Activated naive CD8-positive, alpha-beta T cell (primary cell): Measurements from ENCODE around the gene SMIM29.

Experiments
- H3K27ac Mint-ChIP-seq: one replicate; pipeline ENCODE4 v1.8.0; 2021; ENCODE audit warnings: mixed read lengths
- H3K27me3 Mint-ChIP-seq: one replicate; pipeline ENCODE4 v1.8.0; 2021; ENCODE audit warnings: mixed read lengths
- H3K36me3 Mint-ChIP-seq: one replicate; pipeline ENCODE4 v1.8.0; 2021; ENCODE audit warnings: mixed read lengths
- H3K4me1 Mint-ChIP-seq: one replicate; pipeline ENCODE4 v1.8.0; 2021; ENCODE audit warnings: low read depth, mixed read lengths
- H3K4me3 Mint-ChIP-seq: one replicate; pipeline ENCODE4 v1.8.0; 2021; ENCODE audit warnings: mild to moderate bottlenecking, mixed read lengths
- H3K9me3 Mint-ChIP-seq: one replicate; pipeline ENCODE4 v1.8.0; 2021; ENCODE audit warnings: low read depth, mixed read lengths

Gene SMIM29

DNA sequence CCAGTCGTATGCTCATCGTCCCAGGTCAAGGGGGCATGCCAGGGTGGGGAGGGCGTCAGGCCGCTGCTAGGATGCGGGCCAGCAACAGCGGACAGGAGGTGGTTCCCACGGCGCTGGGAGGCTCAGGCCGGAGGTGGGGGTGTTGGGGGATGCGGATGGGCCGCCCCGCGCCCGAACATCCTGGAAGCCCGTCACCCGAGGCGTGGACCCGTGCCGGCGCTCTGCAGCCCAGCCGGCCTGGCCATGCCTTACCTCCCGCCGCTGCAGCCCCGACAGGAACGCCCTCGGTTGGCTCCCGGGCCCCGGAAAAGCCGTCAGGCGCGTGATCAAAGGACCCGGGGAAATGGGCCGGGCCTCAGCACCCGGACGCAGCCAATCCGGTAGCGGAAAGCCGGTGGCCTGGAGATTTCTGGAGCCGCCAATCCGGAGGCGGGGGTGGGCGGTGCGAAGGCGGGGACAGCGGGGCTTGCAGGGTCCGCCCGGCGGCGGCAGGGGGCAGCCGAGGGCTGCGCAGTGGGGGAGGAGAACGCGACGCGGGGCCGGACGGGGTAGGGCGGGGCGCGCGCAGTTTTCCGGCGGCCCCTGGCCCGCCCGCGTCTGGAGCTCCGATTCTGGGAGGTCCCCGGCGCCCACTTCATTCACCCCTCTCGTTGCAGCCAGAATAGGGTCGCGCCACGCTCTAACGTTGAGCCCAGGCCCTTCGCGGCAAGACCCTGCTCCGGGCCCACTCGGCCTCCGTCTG is at the start of gene SMIM29:
Gene SMIM29, minus strand, starts transcription at position 280 of the 742 bp plus-strand sequence. CDS start 1,215 bp downstream, outside the sequence.
- Mint-ChIP-seq H3K27me3 (no peaks in the 10 kb centered on the region), H3K27ac (peak within 1 kb of the TSS; percentile 86), H3K9me3 (no peaks in the 10 kb centered on the region), H3K36me3 (no peaks in the 10 kb centered on the region), H3K4me3 (peak within 1 kb of the TSS; percentile 90), H3K4me1 (peaks cover 40% of the 10 kb centered on the region)

- Mint-ChIP-seq H3K27ac (no peak overlapping the region), H3K9me3 (no peaks in the 10 kb centered on the region), H3K4me3 (no peak overlapping the region), H3K36me3 (peaks cover 10% of the 10 kb centered on the region), H3K27me3 (no peaks in the 10 kb centered on the region), H3K4me1 (peaks cover 7% of the 10 kb centered on the region)
Observed at GRCh38 chr6:34295721-34296120, 46.9 kb upstream of the SMIM29 start.

- Mint-ChIP-seq H3K9me3 (no peaks in the 10 kb centered on the region), H3K4me1 (peaks cover 15% of the 10 kb centered on the region), H3K27ac (no peak overlapping the region), H3K4me3 (no peak overlapping the region), H3K36me3 (peaks cover 10% of the 10 kb centered on the region), H3K27me3 (no peaks in the 10 kb centered on the region)
Observed at GRCh38 chr6:34292954-34293353, 44.1 kb upstream of the SMIM29 start.

DNA sequence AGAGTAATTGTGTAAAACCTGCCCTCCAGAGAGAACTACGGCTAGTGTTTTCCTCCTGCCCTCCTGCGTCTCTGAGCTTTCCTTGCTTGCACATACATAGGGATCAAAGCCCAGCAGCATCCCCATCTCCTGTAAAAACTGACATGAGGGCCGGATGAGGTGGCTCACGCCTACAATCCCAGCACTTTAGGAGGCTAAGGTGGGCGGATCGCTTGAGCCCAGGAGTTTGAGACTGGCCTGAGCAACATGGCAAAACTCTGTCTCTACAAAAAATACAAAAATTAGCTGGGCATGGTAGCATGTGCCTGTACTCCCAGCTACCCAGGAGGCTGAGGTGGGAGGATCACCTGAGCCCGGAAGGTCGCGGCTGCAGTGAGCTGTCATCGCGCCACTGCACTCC is 40.3 kb upstream of the SMIM29 start:
- H3K4me1 Mint-ChIP-seq = peaks cover 9% of the 10 kb centered on the region
- no peak overlapping the region for H3K27ac Mint-ChIP-seq
- H3K27me3 Mint-ChIP-seq = no peaks in the 10 kb centered on the region
- peaks cover 21% of the 10 kb centered on the region for H3K36me3 Mint-ChIP-seq
- no peak overlapping the region for H3K4me3 Mint-ChIP-seq
- H3K9me3 Mint-ChIP-seq = no peaks in the 10 kb centered on the region

GRCh38 chr6:34288581-34288980 is 39.8 kb upstream of the SMIM29 start:
- Mint-ChIP-seq H3K27me3 (no peaks in the 10 kb centered on the region), H3K4me3 (no peak overlapping the region), H3K4me1 (peaks cover 9% of the 10 kb centered on the region), H3K27ac (no peak overlapping the region), H3K9me3 (no peaks in the 10 kb centered on the region), H3K36me3 (peaks cover 25% of the 10 kb centered on the region)

- no peaks in the 10 kb centered on the region for H3K9me3 Mint-ChIP-seq
- H3K27ac Mint-ChIP-seq = no peak overlapping the region
- peaks cover 18% of the 10 kb centered on the region for H3K36me3 Mint-ChIP-seq
Observed at GRCh38 chr6:34285448-34286164, 36.8 kb upstream of the SMIM29 start.

DNA sequence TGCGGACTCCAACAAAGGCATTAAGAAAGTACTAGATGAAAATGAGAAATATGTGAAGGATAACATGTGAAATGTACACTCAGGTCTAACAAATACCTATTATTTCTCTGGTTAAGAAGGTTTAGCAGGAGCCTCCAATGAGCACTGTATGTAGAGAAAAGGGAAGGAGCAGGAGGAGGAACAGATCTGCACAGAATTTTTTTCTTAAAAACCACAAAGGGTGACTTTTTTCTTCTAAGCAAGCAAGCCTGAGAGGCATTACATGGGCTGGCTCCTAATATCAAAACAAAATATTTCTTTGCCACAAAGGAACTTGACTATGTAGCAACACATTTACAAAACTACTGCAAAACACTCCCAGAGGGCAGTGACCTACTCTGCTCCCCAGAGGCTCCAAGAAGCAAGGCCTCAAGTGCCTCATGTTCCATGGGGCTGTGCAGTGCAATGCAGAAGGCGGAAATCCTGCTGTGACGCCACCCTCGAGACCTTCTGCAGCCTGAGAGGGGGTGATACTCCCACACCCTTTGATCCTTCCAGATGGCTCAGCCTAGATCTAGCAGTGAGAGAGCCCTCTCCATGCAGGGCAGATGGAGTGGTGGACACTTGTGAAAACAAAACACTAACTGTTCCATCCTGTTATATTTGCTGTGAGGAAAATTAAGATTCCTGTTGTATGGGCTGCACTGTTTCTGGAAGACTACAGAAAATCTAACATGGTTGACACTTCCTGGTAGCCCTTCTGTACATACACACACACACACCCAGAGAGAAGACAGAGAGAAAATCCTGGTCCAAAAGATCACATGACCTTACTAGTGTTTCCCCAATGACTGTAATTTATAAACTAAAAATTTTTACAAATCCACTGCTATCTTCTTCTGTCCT is 36.0 kb upstream of the SMIM29 start:
- no peak overlapping the region for H3K27ac Mint-ChIP-seq
- H3K27me3 Mint-ChIP-seq = no peaks in the 10 kb centered on the region
- H3K36me3 Mint-ChIP-seq = peaks cover 21% of the 10 kb centered on the region
- H3K4me3 Mint-ChIP-seq = no peak overlapping the region
- peaks cover 9% of the 10 kb centered on the region for H3K4me1 Mint-ChIP-seq
- no peaks in the 10 kb centered on the region for H3K9me3 Mint-ChIP-seq

More at GRCh38 chr6:34285448-34286164, 36.8 kb upstream of the SMIM29 start:
- H3K4me1 Mint-ChIP-seq = peaks cover 9% of the 10 kb centered on the region
- no peak overlapping the region for H3K4me3 Mint-ChIP-seq
- no peaks in the 10 kb centered on the region for H3K27me3 Mint-ChIP-seq

DNA sequence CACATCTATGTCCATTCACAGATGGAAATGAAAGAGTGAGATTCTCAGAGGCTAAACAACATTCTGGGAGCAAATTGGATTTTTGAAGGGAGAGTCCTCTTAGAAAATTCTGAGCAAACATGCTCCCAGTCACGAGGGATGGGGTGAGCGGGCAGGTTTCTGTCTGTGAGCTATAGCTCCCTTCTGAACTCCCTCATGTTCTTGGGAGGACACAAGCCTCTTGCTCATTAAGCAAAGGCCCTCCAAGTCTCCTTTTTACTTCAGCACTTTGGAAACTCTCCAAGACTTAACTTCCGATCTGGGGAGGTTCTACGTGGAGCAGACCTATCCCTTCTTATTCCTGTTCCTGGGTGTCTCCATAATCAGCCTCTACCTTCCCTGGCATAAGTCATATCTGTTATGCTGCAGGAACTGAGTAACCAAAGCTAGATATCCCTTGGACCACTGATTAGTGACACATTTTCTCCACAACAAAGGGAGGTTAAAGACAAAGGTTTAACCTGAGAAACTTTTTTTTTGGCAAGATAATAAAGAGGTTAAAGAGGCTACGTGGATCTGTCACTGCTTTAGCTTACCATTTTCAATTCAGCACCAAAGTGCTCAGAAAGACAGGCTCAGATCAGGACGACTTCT is 33.0 kb upstream of the SMIM29 start:
- H3K27ac Mint-ChIP-seq = no peak overlapping the region
- H3K36me3 Mint-ChIP-seq = peaks cover 28% of the 10 kb centered on the region
- peaks cover 1% of the 10 kb centered on the region for H3K4me1 Mint-ChIP-seq
- no peak overlapping the region for H3K4me3 Mint-ChIP-seq
- H3K9me3 Mint-ChIP-seq = no peaks in the 10 kb centered on the region
- H3K27me3 Mint-ChIP-seq = no peaks in the 10 kb centered on the region

DNA sequence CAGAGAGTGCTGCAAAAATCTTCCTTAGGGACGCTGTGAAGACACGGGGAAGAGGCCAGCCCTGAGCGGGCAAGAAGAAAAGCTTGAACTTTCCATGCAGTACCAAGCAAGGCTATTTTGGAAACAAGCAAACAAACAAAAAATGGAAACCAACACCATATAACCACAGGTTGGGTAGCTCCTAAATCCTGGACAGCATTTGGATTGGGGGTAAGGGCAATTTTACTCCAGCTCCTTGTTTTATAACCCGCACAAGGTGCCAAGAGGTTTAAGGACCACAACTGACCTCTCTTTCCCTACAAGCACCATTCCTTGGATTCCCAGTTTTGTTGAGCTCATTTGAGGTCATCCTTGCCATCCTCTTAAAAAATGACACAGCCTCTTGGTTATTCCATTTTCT is 31.4 kb upstream of the SMIM29 start:
- Mint-ChIP-seq H3K4me1 (peaks cover 3% of the 10 kb centered on the region), H3K27me3 (no peaks in the 10 kb centered on the region), H3K4me3 (no peak overlapping the region), H3K36me3 (peaks cover 21% of the 10 kb centered on the region), H3K9me3 (no peaks in the 10 kb centered on the region), H3K27ac (no peak overlapping the region)

DNA sequence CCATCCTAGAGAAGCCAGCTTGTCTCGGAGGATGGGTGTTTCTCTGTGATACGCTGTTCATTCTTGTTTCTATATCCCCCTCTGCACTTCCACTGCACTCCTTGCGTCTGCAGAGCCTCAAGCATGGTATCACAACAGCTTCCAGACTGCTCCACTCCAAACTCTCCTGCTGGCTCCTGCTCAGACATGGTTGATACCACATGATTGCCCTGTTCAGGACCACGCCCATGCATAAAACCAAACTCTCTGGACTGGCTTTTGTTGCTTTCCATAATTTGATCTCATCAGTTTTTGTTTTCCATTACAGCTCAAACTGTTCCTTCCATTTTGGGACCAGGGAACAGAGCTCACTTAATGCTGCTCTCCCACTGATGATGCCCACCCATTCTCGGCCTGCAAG is 30.0 kb upstream of the SMIM29 start:
- no peaks in the 10 kb centered on the region for H3K9me3 Mint-ChIP-seq
- peaks cover 2% of the 10 kb centered on the region for H3K4me1 Mint-ChIP-seq
- H3K27me3 Mint-ChIP-seq = no peaks in the 10 kb centered on the region
- no peak overlapping the region for H3K4me3 Mint-ChIP-seq
- no peak overlapping the region for H3K27ac Mint-ChIP-seq
- H3K36me3 Mint-ChIP-seq = peaks cover 14% of the 10 kb centered on the region

- Mint-ChIP-seq H3K4me1 (peaks cover 2% of the 10 kb centered on the region), H3K36me3 (peaks cover 13% of the 10 kb centered on the region), H3K27me3 (no peaks in the 10 kb centered on the region), H3K9me3 (no peaks in the 10 kb centered on the region), H3K27ac (no peak overlapping the region), H3K4me3 (no peak overlapping the region)
Observed at GRCh38 chr6:34277763-34278112, 28.9 kb upstream of the SMIM29 start.

DNA sequence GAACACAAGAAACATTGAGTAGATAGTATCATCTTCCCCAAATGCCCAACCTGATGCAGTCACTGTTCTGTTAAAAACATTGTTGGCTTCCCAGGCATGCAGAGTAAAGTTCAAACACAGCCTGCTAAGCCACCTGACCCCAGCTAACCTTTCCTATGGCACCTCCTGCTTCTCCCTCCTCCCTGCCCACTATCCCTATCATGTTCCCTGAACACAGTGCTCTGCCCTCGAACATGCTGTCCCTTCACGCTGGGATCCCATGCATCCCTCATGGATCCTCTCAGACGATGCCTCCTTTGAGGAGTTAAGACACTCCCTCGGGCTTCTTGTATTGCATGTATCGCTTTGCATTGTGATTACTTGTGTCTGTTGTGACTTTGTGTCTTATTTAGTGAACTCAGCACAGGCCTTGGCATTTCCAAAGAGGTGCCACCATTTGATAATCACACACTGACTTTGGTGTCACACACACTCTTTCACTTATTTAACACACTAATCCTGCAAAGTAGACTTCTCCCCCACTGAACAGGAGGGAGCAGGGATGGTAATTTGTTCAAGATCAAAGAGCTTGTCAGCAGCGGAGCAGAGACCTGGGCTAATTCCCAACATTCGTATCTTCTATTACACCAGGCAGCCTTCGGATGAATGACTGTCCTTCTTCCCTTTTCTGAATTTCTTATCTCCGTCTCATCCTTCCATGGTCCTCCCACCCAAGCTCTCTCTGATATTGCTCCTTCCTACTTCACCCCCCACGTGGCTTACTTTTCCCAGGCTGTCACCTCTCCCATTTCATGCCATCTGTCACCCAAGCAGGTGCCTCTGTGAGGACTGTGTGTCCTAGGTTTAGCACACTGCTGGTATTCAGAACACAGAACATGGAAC is 28.3 kb upstream of the SMIM29 start:
- peaks cover 13% of the 10 kb centered on the region for H3K36me3 Mint-ChIP-seq
- no peak overlapping the region for H3K27ac Mint-ChIP-seq
- H3K4me1 Mint-ChIP-seq = peaks cover 2% of the 10 kb centered on the region
- H3K9me3 Mint-ChIP-seq = no peaks in the 10 kb centered on the region
- H3K27me3 Mint-ChIP-seq = no peaks in the 10 kb centered on the region
- H3K4me3 Mint-ChIP-seq = no peak overlapping the region

- peaks cover 2% of the 10 kb centered on the region for H3K4me1 Mint-ChIP-seq
- H3K4me3 Mint-ChIP-seq = no peak overlapping the region
- H3K27ac Mint-ChIP-seq = no peak overlapping the region
- no peaks in the 10 kb centered on the region for H3K9me3 Mint-ChIP-seq
- H3K36me3 Mint-ChIP-seq = peaks cover 13% of the 10 kb centered on the region
- no peaks in the 10 kb centered on the region for H3K27me3 Mint-ChIP-seq
Observed at GRCh38 chr6:34276191-34276590, 27.4 kb upstream of the SMIM29 start.
